Measurements from ENCODE around the gene ATRIP.

The ATRIP gene

DNA sequence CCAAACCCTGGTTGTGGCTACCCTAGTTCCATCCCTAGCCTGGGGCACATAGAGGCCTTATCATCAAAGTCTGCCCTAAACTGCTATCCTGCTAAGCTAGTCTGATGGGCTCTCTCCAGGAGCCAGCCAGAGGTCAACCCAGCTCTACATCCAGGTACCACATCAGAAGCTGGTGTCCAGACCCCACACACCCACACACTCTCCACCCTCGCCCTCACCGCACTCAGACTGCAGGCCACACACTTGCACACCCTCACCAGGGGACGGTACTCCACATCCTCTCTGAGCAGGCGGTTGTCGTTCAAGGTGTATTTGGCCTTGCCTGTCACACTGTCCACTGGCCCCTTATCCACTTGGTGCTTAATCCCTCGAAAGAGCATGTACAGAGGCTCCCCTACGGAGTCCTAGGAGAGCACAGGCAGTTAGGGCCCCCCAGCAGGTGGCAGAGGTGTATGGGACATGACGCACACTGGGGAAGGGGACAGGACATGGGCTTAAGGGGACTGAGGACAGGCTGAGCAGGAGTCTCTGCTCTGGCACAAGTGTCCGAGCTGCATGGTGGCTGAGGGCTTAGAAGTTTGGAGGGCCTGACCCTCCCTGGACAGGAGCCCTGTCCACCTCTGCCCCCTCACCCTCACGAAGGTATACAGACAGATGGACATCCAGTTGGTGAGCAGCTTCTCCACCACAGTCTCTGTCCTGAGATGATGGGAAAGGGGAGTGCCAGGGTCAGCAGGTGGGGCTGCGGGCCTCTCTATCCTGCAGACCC, 34.7 kb upstream of the ATRIP start:
- no peak overlapping the region for H3K4me3 ChIP-seq (ENCODE audit: low read depth, low read length)
- TF ChIP-seq, protein P1, sequence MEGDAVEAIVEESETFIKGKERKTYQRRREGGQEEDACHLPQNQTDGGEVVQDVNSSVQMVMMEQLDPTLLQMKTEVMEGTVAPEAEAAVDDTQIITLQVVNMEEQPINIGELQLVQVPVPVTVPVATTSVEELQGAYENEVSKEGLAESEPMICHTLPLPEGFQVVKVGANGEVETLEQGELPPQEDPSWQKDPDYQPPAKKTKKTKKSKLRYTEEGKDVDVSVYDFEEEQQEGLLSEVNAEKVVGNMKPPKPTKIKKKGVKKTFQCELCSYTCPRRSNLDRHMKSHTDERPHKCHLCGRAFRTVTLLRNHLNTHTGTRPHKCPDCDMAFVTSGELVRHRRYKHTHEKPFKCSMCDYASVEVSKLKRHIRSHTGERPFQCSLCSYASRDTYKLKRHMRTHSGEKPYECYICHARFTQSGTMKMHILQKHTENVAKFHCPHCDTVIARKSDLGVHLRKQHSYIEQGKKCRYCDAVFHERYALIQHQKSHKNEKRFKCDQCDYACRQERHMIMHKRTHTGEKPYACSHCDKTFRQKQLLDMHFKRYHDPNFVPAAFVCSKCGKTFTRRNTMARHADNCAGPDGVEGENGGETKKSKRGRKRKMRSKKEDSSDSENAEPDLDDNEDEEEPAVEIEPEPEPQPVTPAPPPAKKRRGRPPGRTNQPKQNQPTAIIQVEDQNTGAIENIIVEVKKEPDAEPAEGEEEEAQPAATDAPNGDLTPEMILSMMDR (IDR thresholded peaks at IDR 0.05; ENCODE audit: borderline replicate concordance, insufficient read depth, low read depth, low read length): no peak

DNA sequence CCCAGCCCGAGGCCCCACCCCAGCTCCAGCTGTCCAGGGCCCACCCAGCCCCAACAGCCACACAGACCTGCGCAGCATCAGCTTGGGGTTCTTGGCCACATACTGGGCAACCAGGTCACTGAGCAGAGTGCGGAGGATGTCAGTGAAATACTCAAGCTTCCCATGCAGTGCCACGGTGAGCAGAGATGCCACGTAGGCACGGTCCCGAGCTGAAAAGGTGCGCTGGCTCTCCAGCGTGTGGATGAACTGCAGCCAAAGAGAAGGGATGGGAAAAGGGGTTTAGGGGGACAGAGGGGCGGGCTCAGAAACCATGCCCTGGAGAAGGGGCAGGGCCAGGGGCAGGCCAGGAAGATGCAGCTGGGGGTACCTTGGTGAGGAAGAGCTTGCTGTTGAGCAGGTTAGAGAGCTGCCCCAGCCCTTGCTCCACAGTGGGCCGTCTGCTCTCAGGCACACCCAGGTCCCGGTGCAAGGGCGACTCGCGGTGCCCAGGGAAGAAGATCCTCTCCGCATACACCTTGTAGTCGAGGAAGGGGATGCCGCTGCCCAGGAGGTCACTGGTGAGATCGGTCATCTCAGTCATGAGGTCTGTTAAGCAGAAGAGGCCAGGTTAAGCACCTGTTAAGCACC, 34.0 kb upstream of the ATRIP start:
- TF ChIP-seq, protein P1 (IDR thresholded peaks at IDR 0.05; ENCODE audit: borderline replicate concordance, insufficient read depth, low read depth, low read length): no peak
- no peak overlapping the region for H3K4me3 ChIP-seq (ENCODE audit: low read depth, low read length)

DNA sequence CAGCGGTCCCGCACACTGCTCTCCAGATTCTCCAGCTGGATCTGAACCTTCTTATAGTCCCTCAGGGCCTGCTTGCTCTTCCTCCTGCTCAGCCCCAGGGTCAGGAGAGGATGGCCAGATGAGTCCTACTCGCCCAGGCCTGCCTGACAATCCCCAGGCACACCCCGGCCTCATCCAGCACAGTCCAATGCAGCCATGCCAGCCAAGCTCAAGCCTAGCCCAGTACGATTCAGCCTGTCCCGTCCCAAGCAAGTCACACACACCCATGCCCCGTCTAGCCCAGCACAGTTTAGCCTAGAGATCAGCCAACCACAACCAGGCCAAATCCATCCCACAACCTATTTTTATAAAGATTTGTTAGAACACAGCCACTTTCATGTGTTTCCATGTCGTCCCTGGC, 33.5 kb upstream of the ATRIP start:
- H3K4me3 ChIP-seq (ENCODE audit: low read depth, low read length): no peak overlapping the region
- TF ChIP-seq, protein P1 (IDR thresholded peaks at IDR 0.05; ENCODE audit: borderline replicate concordance, insufficient read depth, low read depth, low read length): no peak

DNA sequence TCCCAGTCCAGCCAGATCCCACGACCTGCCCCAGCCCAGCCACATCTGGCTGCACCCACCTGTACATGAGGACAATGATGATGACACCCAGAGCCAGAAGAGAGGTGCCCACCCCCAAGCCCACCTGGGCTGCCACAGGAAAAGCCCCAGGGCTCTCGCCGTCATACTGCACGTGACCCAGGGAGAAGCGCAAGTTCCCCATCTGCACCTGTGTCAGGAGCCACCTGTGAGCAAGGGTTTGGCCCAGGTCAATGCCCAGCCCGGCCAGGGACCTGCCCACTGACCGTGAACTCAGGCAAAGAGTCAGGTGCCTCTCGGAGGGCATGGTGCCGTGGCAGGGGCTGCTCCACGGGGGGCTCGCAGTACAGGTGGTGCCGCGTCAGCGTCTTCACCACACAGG, 32.9 kb upstream of the ATRIP start:
- TF ChIP-seq, protein P1 (IDR thresholded peaks at IDR 0.05; ENCODE audit: borderline replicate concordance, insufficient read depth, low read depth, low read length): no peak
- H3K4me3 ChIP-seq (ENCODE audit: low read depth, low read length): no peak overlapping the region

DNA sequence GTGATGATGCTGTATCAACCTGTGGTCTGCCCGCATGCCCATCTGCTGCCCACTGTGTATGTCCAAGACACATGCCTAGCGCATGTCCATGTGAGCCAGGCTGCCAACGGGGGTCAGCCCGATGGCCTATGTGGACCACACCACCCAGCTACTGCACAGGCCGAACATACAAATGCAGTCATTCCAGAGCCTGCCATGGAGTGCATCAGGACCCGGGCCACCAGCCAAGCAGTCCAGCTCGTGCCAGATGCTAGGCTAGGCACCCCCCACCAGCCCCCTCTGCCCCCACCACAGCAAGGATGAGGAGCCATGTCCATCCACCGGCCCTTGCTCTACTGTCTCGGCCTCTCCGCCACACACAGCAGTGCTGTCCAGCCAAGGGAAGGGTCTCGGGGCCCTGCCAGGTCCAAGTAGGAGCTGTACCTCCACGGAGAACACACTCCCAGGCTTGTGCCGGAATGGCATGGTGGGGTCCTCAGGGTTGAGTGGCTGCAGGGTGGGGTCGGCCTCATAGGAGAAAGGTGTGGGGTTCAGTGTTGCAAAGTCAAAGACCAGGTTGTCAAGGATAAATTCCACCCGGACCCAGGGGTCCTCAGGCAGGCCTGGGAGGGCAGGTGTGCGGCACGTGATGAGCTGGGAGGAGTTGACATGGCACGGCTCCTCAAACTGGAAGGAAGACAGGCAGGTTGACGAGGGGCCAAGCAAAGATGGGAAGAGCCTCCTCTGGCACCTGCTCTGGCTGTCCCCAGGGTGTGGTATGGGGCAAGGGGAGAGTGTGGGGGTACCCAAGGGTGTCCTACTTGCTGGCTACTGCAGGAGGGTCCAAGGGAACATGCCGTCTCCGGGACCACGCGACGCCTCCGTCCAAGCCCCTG, 31.9 kb upstream of the ATRIP start:
- TF ChIP-seq, protein P1 (IDR thresholded peaks at IDR 0.05; ENCODE audit: borderline replicate concordance, insufficient read depth, low read depth, low read length): no peak
- H3K4me3 ChIP-seq (ENCODE audit: low read depth, low read length): no peak overlapping the region

DNA sequence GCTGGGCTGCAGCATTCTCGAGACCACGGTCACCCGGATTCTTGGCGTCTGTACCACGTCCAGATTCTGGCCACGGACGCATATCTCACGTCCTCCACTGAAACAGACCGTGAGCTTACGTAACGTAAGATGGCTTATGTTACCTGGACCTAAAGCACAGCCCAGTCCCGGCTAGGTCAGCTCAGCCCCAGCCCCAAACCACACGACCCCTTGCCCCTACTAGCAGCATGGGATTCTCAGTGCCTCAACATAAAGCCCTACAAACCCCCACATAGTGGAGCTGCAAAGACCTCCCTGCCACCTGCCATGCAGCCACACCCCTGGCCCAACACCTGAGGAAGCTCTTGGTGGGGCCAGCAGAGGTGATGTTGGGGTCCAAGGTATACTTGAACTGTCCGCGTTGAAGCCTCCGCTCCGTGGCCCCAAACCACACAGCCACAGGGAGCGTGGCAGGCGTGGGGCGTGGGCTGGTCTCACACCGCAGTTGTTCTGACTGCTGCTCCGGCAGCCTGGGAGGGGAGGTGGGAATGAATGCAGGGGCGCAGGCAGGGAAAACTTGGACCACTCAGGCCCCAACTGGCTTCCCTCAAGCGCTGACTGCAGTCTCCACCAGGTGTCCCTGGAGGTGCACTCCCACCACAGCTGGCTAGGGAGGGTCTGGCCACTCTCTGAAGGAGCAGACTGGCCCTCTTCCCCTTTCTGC, 31.1 kb upstream of the ATRIP start:
- TF ChIP-seq, protein P1 (IDR thresholded peaks at IDR 0.05; ENCODE audit: borderline replicate concordance, insufficient read depth, low read depth, low read length): 0 out of 2 replicates have a peak, but pooled peaks have one; percentile 8
- H3K4me3 ChIP-seq (ENCODE audit: low read depth, low read length): no peak overlapping the region
